CD4-positive, alpha-beta T cell (primary cell): ENCODE data around the gene RLBP1. TPM values are rescaled to one million over a fixed set of nuclear protein-coding genes. Genes with fewer than 3 reads are reported as not detected.
"Not testable (repeated sequence)": the region's sequence is repeated elsewhere in the genome, so short reads cannot be mapped to it uniquely, and the experiment has no call there.

Source experiments
- ATAC-seq: fragments of 200-7000 bp; cut with Tn5 transposase; one replicate; pipeline ENCODE4 v1.10.0; 2022; ENCODE audit warnings: mild to moderate bottlenecking; ENCODE audit not compliant: poor library complexity
- CTCF ChIA-PET: fragments of 350-600 bp; sonication (Branson Sonifier 250); formaldehyde crosslinking; loops from one replicate; lab custom pipeline; 2021; ENCODE audit warnings: antibody characterized with exemption, inconsistent platforms; lab: Charles Lee
- POLR2A ChIA-PET: fragments of 350-600 bp; sonication (Branson Sonifier 250); formaldehyde crosslinking; loops from one replicate; lab custom pipeline; 2021; ENCODE audit warnings: antibody characterized with exemption, inconsistent platforms; lab: Charles Lee
- DNase-seq, 14 experiments: peaks; one replicate each; pipeline ENCODE4 v3.0.0-alpha.2; 2013 to 2020; ENCODE audit warnings: mixed read lengths in 2 of 14
- H3K27ac ChIP-seq, 2 donors: one replicate each; pipeline versions ENCODE4 v1.5.1 to v1.7.0; 2013; ENCODE audit warnings: low read length in 2 of 2, low read depth in 1 of 2, mild to moderate bottlenecking in 1 of 2
- H3K27me3 ChIP-seq, 2 experiments: 1 replicate in 1 of 2; 2 replicates in 1 of 2; pipeline versions ENCODE4 v1.6.1 to v1.7.0; 2013; ENCODE audit warnings: low read length in 2 of 2, control low read depth in 1 of 2, mild to moderate bottlenecking in 1 of 2, moderate library complexity in 1 of 2; ENCODE audit not compliant: insufficient read depth in 2 of 2, control insufficient read depth in 1 of 2
- H3K36me3 ChIP-seq: one replicate; pipeline ENCODE4 v1.6.1; 2013; ENCODE audit warnings: low read length, control low read depth; ENCODE audit not compliant: insufficient read depth
- H3K4me1 ChIP-seq: one replicate; pipeline ENCODE4 v1.6.1; 2013; ENCODE audit warnings: low read length, control low read depth; ENCODE audit not compliant: insufficient read depth
- H3K4me3 ChIP-seq: one replicate; pipeline ENCODE4 v1.5.1; 2013; ENCODE audit warnings: mild to moderate bottlenecking, low read length, moderate library complexity
- H3K9me3 ChIP-seq, 2 experiments: 1 replicate in 1 of 2; 2 replicates in 1 of 2; pipeline versions ENCODE4 v1.6.1 to v1.7.0; 2013; ENCODE audit warnings: low read length in 2 of 2, mild to moderate bottlenecking in 2 of 2, control low read depth in 1 of 2, moderate library complexity in 1 of 2; ENCODE audit not compliant: control insufficient read depth in 1 of 2, insufficient read depth in 1 of 2
- H3K27ac Mint-ChIP-seq: one replicate; pipeline ENCODE4 v1.8.0; 2020; ENCODE audit warnings: mixed read lengths
- H3K27me3 Mint-ChIP-seq: one replicate; pipeline ENCODE4 v1.8.0; 2021; ENCODE audit warnings: mixed read lengths
- H3K36me3 Mint-ChIP-seq: one replicate; pipeline ENCODE4 v1.8.0; 2021; ENCODE audit warnings: low read depth, mixed read lengths
- H3K4me1 Mint-ChIP-seq: one replicate; pipeline ENCODE4 v1.8.0; 2021; ENCODE audit warnings: low read depth, mixed read lengths
- H3K4me3 Mint-ChIP-seq: one replicate; pipeline ENCODE4 v1.8.0; 2020; ENCODE audit warnings: mild to moderate bottlenecking, mixed read lengths
- H3K9me3 Mint-ChIP-seq: one replicate; pipeline ENCODE4 v1.8.0; 2020; ENCODE audit warnings: mixed read lengths
- CTCF ChIP-seq: fragments of 200-600 bp; IDR thresholded peaks from one replicate; pipeline ENCODE4 v1.8.0; 2022; ENCODE audit warnings: antibody characterized with exemption, mild to moderate bottlenecking
- intact Hi-C, 2 experiments: fragments of 100-400 bp; cut with DNase I in 1 of 2; cut with micrococcal nuclease in 1 of 2; formaldehyde crosslinking; loops; one replicate each; pipeline versions ENCODE4 v1.15.1 to v1.9.0; 2023 to 2025; cut with DNase I, micrococcal nuclease
- polyA plus RNA-seq, 2 donors: library from polyadenylated mRNA; unstranded; fragments of 120-200 nt; gene quantifications; one replicate each; pipeline ENCODE4 v1.2.1, GENCODE V29; 2013
- total RNA-seq, 174 experiments: library from RNA in 2 of 174; stranded (reverse) in 2 of 174; gene quantifications; one replicate each; pipeline ENCODE4 v1.2.3 and lab custom pipeline; 2021 to 2026

Gene RLBP1
- total RNA-seq: not detected
- not detected for polyA plus RNA-seq (2013, experiment 1 of 2)
- not detected for polyA plus RNA-seq (2013, experiment 2 of 2)
- total RNA-seq (lab: John Stamatoyannopoulos, UW): 0 to 0.17 (median 0) reads per million in 172 experiments

- intact Hi-C loops: no loop called here
- no peak within 1 kb of the TSS for H3K4me3 ChIP-seq
- no peak for TF ChIP-seq CTCF
- H3K27me3 ChIP-seq: no peaks in the 10 kb centered on the region
- H3K9me3 ChIP-seq: no peaks in the 10 kb centered on the region
- POLR2A ChIA-PET: no interaction called here
- CTCF ChIA-PET: no interaction called here
- DNase-seq: no peak
- H3K4me1 ChIP-seq: no peaks in the 10 kb centered on the region
- Mint-ChIP-seq H3K9me3 (no peaks in the 10 kb centered on the region), H3K27ac (no peak within 1 kb of the TSS), H3K4me1 (no peaks in the 10 kb centered on the region), H3K4me3 (no peak within 1 kb of the TSS), H3K36me3 (no peaks in the 10 kb centered on the region), H3K27me3 (no peaks in the 10 kb centered on the region)
- H3K27ac ChIP-seq: no peak within 1 kb of the TSS
- no peaks in the 10 kb centered on the region for H3K36me3 ChIP-seq
- ATAC-seq: no peak
Observed at GRCh38 chr15:89221543-89221942, at the start of gene RLBP1. TSS of gene RLBP1 (minus strand) at chr15:89221579. CDS start at chr15:89218975, 2,604 bp downstream.

GRCh38 chr15:89250142-89250541 is 28.8 kb upstream of the RLBP1 start:
- H3K4me3 ChIP-seq, POLR2A ChIA-PET, H3K4me1 ChIP-seq, H3K9me3 Mint-ChIP-seq, H3K27me3 Mint-ChIP-seq, DNase-seq, H3K9me3 ChIP-seq, H3K27me3 ChIP-seq, H3K27ac Mint-ChIP-seq, H3K36me3 ChIP-seq, ATAC-seq, H3K36me3 Mint-ChIP-seq, CTCF ChIA-PET, intact Hi-C loops, H3K27ac ChIP-seq, H3K4me3 Mint-ChIP-seq: not testable (repeated sequence)
- H3K4me1 Mint-ChIP-seq: peaks cover 12% of the 10 kb centered on the region

GRCh38 chr15:89248584-89248983 is 27.2 kb upstream of the RLBP1 start:
- peaks cover 10% of the 10 kb centered on the region for H3K36me3 Mint-ChIP-seq

More at GRCh38 chr15:89248584-89248983, 27.2 kb upstream of the RLBP1 start:
- CTCF ChIA-PET: no interaction called here
- intact Hi-C loops: loop anchor here in 1 of 2 experiments (10.0 kb wide), 1 partner anchor 624 kb away; the partner anchor contains the start of gene AEN
- Histone ChIP-seq H3K27ac (no peak overlapping the region), H3K4me1 (peaks cover 17% of the 10 kb centered on the region), H3K4me3 (no peak overlapping the region), H3K27me3 (no peaks in the 10 kb centered on the region), H3K36me3 (peaks cover 7% of the 10 kb centered on the region), H3K9me3 (no peaks in the 10 kb centered on the region)
- DNase-seq: no peak
- Mint-ChIP-seq H3K4me1 (peaks cover 26% of the 10 kb centered on the region), H3K4me3 (no peak overlapping the region), H3K27ac (no peak overlapping the region), H3K9me3 (no peaks in the 10 kb centered on the region), H3K27me3 (no peaks in the 10 kb centered on the region)
- no peak for ATAC-seq
- TF ChIP-seq CTCF: no peak
- POLR2A ChIA-PET: no interaction called here
